Kidney capillary endothelial cell (primary cell): ENCODE measurements around the gene FAU.
"Not testable (repeated sequence)": the region's sequence is repeated elsewhere in the genome, so short reads cannot be mapped to it uniquely, and the experiment has no call there.

Experiments used
- DNase-seq: peaks from one replicate; pipeline ENCODE4 v3.0.0-alpha.2; 2018; ENCODE audit warnings: low spot score

Gene FAU

DNA sequence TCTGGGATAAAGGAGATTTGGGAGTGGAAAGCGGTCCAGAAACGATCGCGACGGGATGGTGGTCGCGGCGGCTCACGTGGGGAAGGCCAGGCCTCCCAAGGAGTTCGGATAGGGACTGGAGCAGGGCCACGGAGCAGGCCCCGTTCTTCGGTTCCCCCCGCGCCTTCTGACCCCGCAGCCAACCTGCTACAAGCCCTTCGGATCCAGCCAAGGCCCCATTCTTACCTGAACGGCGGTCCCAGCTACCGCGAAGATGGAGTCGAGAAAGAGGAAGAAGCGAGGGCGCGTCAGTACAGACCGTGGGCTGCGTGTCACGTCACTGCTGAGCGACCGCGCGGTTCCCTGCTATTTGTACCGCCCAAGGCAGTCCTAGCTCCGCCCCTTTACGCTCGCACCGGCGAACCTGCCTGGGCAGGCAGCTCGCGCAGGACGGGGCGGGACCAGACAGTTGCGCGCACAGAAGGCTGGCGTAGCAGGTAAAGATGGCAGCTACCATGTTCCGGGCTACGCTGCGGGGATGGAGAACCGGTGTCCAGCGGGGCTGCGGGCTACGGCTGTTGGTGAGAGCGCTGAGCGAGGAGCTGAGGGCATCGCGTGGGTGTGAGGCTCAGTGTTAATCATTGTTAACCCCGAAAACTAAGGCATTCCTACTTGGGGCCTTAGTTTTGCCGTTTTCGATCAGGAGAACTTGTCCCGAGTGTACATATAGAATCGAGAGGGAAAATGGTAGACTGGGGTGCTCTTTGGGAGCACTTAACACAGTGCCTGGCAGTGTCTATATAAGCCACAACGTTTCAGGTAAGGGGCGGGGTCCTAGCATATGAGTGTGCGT lies at the start of gene FAU, which contains the start of gene MRPL49:
FAU (minus strand) TSS at position 270 of the 832 bp plus-strand sequence. CDS start 321 bp downstream, outside the sequence.
MRPL49 (plus strand) TSS at position 457 of the 832 bp plus-strand sequence; CDS start at position 483, 26 bp downstream.
- DNase-seq: peak; percentile 95

DNA sequence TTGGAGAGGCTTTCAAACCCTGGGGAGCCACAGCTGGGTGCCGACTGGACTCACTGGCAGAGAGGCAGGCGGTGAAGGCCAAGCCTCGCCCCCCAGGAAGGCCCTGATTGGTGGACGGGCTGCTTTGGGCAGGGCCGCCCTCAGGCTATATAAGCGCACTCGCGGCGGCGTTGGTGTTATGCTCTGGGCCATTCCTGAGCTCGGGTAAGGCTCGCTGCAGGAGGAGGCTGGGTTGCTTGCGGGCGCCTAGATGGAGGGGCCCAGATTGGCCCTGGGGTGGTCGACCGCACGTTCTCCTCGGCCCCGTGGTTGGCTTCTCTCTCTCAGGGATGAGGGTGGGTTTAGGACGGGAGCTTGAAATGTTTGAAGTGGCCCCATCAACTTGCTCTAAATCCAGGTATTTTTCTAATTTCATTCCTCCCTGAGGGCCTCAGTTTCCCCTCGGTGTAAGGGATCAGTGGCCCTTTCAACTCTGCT lies 48.2 kb upstream of the FAU start, which contains the start of gene SPDYC:
SPDYC (plus strand) TSS at position 176 of the 477 bp plus-strand sequence. CDS start 1,125 bp downstream, outside the sequence.
- DNase-seq: no peak

DNA sequence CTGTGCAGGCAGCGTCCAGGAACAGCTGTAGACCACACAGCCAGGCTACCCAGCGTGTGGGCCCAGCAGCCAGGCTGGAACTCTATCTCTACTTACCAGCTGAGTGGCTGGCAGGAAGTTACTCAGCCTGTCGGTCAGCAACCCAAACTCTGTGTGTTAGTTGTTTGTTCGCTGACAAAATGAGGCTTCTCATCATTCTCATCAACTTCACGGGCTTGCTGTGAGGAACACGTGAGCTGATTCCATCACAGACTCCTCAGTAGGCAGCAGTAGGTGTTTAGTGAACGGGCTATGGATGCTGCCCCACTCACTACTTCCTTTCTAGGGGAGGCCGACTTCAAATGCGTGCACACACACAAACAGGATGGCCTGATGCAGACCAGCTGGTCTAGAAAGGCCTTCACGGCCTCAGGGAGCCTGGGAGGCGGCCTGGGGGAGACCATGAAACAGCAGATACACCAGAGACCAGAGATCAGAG lies 47.3 kb upstream of the FAU start:
- DNase-seq: peak; percentile 66

DNA sequence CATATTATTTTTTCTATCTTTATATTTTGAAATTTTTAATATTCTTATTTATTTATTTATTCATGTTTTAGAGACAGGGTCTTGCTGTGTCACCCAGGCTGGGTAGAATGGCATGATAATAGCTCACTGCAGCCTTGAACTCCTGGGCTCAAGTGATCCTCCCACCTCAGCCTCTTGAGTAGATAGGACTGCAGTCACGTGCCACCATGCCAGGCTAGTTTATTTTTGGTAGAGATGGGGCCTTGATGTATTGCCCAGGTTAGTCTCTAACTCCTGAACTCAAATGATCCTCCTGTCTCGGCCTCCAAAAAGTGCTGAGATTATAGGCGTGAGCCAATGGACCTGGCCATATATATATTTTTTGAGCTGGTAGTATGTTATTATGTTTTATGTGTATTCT lies 45.7 kb upstream of the FAU start:
- no peak for DNase-seq

DNA sequence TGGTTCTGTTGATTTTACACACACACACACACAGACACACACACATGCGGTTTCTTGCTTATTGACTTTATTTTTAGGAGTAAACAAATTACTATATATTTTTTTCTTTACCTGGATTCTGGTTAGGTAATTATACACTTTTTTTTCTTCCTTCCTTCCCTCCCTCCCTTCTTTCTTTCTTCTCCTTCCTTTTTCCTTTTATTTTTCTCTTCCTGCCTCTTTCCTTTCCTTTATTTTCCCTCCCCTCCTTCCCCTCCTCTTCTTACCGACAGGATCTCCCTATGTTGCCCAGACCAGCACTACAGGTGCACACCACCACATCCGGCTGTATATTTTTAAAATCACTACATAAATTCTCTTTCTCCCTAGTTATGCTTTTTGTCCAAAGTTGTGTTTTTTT lies 45.0 kb upstream of the FAU start:
- DNase-seq: no peak

DNA sequence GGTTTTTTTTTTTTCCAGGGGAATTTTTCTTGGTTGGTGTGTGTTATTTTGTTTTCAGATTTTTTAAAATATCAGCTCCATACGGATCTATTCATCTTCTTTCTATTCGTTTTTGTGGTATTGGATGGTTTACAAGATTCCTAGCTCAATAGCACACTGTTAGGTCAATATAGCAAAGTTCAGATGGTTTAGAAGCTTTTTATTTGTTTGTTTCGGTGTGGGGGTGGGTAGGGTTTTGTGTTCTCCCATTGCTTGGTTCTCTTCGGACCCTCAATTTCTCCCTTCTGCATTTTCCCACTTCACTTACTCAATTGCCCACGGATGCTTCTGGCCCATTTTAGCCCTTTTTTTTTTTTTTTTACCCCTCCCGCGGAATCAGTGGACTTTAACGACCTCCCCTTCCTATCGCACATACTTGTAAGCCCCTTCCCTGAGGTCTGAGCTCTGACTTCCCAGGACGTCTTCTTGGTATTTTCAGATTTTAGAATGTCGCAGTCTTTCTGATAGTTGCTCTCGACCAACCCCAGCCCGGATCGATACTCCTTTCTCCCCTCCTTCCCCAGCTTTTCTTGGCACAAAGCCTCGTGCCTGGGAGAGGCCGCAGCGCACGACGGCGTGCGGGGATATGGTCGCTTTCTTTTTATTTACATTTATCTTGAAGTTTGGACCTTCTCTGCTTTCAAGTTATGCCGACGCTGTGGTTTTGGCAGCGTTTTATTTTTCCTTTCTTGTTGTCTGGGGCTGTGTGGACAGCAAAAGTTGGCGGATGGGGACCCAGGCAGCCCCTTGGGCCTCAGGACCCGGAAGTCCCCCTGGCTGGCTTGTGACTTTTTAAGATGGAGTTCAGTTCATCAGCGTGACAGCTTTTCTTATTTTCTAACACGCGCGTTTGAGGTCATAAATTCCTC lies 43.7 kb upstream of the FAU start:
- no peak for DNase-seq

GRCh38 chr11:65163684-65164083 lies 41.8 kb upstream of the FAU start:
- DNase-seq: no peak

DNA sequence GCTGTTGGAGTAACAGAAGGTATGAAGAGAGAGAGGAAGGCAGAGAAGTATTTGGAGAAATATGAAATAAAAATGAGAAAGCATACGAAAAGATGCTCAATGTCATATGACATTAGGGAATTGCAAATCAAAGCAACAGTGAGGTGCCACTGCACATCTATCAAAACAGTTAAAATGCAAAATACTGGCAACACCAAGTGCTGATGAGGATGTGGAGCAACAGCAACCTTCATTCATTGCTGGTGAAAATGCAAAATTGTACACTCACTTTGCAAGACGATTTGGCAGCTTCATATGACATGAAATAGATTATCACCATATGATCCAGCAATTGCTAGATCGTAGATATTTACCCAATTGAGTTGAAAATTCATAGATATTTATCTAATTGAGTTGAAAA lies 38.7 kb upstream of the FAU start:
- no peak for DNase-seq

DNA sequence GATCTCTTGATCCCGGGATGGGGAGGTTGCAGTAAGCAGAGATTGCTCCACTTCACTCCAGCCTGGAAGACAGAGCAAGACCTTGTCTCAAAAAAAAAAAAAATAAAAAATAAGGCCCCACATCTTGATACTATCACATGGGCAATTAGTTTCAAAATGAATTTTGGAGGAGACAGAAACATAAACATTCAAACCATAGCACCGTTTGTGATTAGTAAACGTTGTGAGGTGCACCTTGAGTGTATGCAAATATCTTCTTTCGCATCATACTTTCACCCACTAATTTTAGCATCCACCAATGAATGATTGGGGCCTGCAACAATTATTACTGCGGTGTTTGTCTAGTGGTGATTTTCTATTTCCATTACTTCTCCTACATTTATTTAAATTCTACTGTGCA lies 37.1 kb upstream of the FAU start:
- DNase-seq: no peak

GRCh38 chr11:65157336-65157735 lies 35.4 kb upstream of the FAU start:
- no peak for DNase-seq

- DNase-seq: no peak
These were observed 35.0 kb upstream of the FAU start for GRCh38 chr11:65156926-65157325.

DNA sequence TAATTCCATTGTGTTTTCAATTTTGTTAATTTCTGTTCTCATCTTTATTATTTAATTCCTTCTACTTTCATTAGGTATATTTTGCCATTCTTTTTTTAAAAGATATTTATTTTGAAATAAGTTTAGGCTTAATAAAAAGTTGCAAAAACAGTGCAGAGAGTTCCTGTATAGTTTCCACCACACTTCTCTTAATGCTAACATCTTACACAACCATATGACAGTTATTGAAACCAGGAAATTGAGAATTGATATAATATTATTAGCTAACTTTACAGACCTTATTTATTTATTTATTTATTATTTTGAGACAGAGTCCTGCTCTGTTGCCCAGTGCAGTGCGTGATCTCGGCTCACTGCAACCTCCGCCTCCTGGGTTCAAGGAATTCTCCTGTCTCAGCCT lies 34.3 kb upstream of the FAU start:
- DNase-seq: no peak

- no peak for DNase-seq
These were observed 30.2 kb upstream of the FAU start for GRCh38 chr11:65152122-65152521.

DNA sequence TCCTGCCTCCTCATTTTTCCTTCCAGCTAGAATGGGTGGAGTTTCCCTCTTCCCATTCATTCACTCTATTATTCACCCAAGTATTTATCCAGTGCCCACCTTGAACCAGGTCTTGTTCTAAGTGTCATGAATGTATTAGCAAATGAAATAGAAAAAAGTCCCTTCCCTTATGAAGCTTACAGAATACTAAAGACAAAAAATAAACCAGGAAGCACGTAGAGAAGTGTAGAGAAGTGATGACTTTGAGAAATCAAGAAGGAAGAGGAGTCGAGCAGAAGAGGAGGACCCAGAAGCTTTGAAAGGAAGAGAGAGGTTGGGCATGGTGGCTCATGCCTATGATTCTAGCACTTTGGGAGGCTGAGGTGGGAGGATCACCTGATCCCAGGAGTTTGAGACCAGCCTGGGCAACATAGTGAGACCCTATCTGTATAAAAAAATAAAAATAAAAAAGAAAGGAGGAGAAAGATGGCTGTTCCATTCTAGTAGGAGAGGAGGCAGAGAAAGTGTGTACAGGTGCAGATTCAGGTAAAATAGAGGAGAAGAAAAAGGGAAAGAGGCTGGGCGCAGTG lies 29.5 kb upstream of the FAU start:
- no peak for DNase-seq

- DNase-seq: peak; percentile 81
These were observed 28.8 kb upstream of the FAU start for GRCh38 chr11:65150509-65151299.

DNA sequence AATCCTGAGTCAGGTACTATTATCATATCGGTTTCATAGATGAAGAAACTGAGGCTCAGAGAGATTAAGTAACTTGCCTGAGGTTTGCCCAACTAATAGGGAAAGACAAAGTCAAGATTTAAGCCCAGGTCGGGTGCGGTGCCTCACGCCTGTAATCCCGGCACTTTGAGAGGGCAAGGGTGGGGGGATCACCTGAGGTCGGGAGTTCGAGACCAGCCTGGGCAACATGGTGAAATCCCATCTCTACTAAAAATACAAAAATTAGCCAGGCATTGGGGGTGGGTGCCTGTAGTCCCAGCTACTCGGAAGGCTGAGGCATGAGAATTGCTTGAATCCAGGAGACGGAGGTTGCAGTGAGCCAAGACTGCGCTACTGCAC lies 28.2 kb upstream of the FAU start:
- not testable (repeated sequence) for DNase-seq

DNA sequence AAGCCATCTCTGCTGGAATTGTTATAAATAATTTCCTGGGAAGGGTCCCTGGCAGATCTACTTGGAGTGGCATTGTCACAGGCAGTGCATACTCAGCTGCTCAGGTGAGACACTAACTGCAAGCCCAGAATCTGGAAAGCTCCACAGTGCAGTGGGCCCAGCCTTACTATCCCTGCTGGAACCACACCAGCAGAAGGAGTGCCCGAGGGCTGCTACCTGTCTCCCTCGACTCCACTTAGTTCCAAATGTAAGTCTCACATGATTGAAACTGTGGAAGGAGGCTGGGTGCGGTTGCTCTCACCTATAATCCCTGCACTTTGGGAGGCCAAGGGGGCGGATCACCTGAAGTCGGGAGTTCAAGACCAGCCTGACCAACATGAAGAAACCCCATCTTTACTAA lies 26.7 kb upstream of the FAU start:
- no peak for DNase-seq

DNA sequence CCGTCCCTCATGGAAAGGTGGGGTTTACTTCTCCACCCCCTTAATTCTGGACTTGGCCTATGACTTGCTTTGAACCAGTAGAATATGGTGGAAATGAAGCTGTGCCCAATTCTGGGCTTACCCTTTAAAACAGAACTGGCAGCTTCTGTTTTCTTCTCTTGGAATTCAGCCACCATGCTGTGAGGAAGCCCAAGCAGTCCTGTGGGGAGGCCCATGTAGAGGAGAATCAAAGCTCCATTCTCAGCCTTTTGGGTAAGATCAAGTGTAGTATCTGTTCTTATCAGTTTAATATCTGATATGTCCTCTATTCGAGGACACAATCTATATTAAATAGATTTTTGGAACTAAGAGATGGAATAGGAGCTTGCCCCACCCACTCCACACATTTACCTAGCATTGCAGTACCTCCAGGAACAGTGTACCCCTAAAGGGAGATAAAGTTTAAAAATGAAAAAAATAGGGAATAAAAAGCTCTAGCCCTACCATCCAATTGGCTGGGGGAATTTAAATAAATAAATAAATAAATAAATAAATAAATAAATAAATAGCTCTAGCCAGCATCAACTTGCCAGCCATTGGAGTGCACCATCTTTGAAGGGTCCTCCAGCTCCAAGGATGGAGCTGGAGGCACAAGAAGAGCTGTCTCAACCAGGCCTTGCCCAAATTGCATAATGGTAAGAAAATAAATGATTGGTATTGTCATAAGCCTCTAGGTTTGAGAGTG lies 25.6 kb upstream of the FAU start:
- no peak for DNase-seq

DNA sequence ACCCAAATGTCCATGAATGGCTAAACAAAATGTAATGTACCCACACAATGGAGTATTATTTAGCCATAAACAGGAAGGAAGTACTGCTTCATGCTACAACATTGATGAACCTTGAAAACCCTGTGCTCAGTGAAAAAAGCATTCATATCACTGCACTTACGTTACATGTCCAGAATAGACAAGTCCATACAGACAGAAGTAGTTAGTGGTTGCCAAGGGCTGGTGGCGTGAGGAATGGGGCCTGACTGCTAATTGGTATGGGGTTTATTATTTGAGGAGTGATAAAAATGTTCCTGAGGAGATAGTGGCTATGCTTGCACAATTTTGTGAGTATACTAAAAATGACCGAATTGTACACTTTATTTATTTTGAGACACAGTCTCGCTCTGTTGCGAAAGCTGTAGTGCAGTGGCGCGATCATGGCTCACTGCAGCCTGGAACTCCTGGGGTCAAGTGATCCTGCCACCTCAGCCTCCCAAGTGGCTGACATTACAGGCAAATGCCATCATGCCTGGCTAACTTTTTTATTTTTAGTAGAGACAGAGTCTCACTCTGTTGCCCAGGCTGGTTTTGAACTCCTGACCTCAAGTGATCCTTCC lies 20.1 kb upstream of the FAU start:
- no peak for DNase-seq

GRCh38 chr11:65136515-65137096 lies 14.7 kb upstream of the FAU start:
- no peak for DNase-seq
